Measurements from ENCODE around the gene ACOT7. TPM values are rescaled to one million over a fixed set of nuclear protein-coding genes. Genes with fewer than 3 reads are reported as not detected.
"Not testable (repeated sequence)": the region's sequence is repeated elsewhere in the genome, so short reads cannot be mapped to it uniquely, and the experiment has no call there.

Gene ACOT7
- total RNA-seq, 1 experiment from 2014 or later, result 165 TPM

DNA sequence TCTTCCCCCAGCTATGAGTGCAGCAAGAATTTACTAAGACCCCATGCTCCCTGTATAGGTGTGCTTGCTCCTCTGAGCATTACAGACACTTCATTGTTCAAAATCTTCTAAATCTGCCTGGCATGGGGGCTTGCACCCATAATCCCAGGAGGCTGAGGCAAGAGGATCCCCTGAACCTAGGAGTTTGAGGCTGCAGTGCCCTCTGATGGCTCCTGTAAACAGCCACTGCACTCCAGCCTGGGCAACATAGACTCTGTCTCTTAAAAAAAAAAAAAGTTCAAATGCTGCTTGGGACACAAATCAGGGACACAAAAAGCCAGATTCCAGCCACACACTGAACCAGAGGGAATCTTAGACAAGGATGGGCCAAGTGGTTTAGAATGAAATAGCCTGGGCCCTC is 3.4 kb upstream of the ACOT7 start:
- Histone ChIP-seq H3K9ac (ENCODE audit: low read length) (no peak overlapping the region), H2AFZ (ENCODE audit: low read length) (no peak overlapping the region), H4K20me1 (ENCODE audit: low read length) (peaks cover 8% of the 10 kb centered on the region), H3F3A (ENCODE audit: low read length, unreplicated experiment) (no peaks in the 10 kb centered on the region), H3K9me2 (replicated peaks; ENCODE audit: low read length) (no peaks in the 10 kb centered on the region), H3K9me3 (ENCODE audit: low read length) (no peaks in the 10 kb centered on the region), H3K27ac (ENCODE audit: low read length) (no peak overlapping the region), H3K79me2 (ENCODE audit: low read length) (peaks cover 13% of the 10 kb centered on the region), H3K4me1 (ENCODE audit: insufficient read depth, low read length) (peaks cover 13% of the 10 kb centered on the region), H3K4me3 (ENCODE audit: low read length) (no peak overlapping the region), H3K27me3 (ENCODE audit: low read length) (no peaks in the 10 kb centered on the region), H3K36me3 (ENCODE audit: low read depth, low read length) (no peaks in the 10 kb centered on the region), H3K4me2 (ENCODE audit: low read length) (no peak overlapping the region)
- intact Hi-C loops (cut with micrococcal nuclease), result loop anchor here (1.0 kb wide), 1 partner anchor 34 kb away; no protein-coding TSS in a partner anchor
- DNase-seq, result peak; percentile 45
- no peak for ATAC-seq
- BruUV-seq (replicated peaks), result no TSS peak
- no peak for TF ChIP-seq EZH2 (IDR thresholded peaks at IDR 0.05; ENCODE audit: low read length, unreplicated experiment)
- TF ChIP-seq, protein P1, sequence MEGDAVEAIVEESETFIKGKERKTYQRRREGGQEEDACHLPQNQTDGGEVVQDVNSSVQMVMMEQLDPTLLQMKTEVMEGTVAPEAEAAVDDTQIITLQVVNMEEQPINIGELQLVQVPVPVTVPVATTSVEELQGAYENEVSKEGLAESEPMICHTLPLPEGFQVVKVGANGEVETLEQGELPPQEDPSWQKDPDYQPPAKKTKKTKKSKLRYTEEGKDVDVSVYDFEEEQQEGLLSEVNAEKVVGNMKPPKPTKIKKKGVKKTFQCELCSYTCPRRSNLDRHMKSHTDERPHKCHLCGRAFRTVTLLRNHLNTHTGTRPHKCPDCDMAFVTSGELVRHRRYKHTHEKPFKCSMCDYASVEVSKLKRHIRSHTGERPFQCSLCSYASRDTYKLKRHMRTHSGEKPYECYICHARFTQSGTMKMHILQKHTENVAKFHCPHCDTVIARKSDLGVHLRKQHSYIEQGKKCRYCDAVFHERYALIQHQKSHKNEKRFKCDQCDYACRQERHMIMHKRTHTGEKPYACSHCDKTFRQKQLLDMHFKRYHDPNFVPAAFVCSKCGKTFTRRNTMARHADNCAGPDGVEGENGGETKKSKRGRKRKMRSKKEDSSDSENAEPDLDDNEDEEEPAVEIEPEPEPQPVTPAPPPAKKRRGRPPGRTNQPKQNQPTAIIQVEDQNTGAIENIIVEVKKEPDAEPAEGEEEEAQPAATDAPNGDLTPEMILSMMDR (conservative IDR thresholded peaks at IDR 0.05; ENCODE audit: low read depth, low read length), result peak; percentile 69
- CTCF ChIA-PET, result interaction anchor here (1.1 kb wide), 1 partner anchor 34 kb away, joined by 3 read pairs; no protein-coding TSS in a partner anchor
- POLR2A ChIA-PET (ENCODE audit: unreplicated experiment), result interaction anchor here (0.6 kb wide), 1 partner anchor 13 kb away, joined by 32 read pairs; no protein-coding TSS in a partner anchor

DNA sequence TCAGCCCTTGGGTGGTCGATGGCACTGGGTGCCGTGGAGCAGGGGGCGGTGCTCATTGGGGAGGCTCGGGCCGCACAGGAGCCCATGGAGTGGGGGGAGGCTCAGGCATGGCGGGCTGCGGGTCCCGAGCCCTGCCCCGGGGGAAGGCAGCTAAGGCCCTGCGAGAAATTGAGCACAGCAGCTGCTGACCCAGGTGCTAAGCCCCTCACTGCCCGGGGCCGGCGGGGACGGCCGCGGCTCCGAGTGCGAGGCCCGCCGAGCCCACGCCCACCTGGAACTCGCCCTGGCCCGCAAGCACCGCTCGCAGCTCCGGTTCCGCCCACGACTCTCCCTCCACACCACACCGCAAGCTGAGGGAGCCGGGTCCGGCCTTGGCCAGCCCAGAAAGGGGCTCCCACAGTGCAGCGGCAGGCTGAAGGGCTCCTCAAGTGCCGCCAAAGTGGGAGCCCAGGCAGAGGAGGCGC is 2.2 kb upstream of the ACOT7 start:
- intact Hi-C loops (cut with micrococcal nuclease); BruUV-seq (replicated peaks); H3K9me3 ChIP-seq (ENCODE audit: low read length): not testable (repeated sequence)

DNA sequence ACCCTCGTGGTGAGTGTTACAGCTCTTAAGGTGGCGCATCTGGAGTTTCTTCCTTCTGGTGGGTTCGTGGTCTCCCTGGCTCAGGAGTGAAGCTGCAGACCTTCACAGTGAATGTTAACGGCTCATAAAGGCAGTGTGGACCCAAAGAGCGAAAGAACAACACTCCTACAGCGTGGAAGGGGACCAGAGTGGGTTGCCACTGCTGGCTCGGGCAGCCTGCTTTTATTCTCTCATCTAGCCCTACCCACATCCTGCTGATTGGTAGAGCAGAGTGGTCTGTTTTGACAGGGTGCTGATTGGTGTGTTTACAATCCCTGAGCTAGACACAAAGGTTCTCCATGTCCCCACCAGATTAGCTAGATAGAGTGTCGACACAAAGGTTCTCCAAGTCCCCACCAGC is 1.6 kb upstream of the ACOT7 start:
- H2AFZ ChIP-seq (ENCODE audit: low read length); H3K9me2 ChIP-seq (replicated peaks; ENCODE audit: low read length); CTCF ChIA-PET; DNase-seq; H3F3A ChIP-seq (ENCODE audit: low read length, unreplicated experiment); H3K27me3 ChIP-seq (ENCODE audit: low read length); ATAC-seq; POLR2A ChIA-PET (ENCODE audit: unreplicated experiment); H3K9me3 ChIP-seq (ENCODE audit: low read length); H3K4me3 ChIP-seq (ENCODE audit: low read length); intact Hi-C loops (cut with micrococcal nuclease); H3K4me2 ChIP-seq (ENCODE audit: low read length); H3K27ac ChIP-seq (ENCODE audit: low read length); BruUV-seq (replicated peaks); H3K36me3 ChIP-seq (ENCODE audit: low read depth, low read length); H3K9ac ChIP-seq (ENCODE audit: low read length): not testable (repeated sequence)
- Histone ChIP-seq H3K4me1 (ENCODE audit: insufficient read depth, low read length) (peaks cover 17% of the 10 kb centered on the region), H3K79me2 (ENCODE audit: low read length) (peaks cover 31% of the 10 kb centered on the region), H4K20me1 (ENCODE audit: low read length) (peaks cover 16% of the 10 kb centered on the region)

More for the DNA sequence above, 2.2 kb upstream of the ACOT7 start:
- H3K9ac ChIP-seq (ENCODE audit: low read length); ATAC-seq; DNase-seq; H3K9me2 ChIP-seq (replicated peaks; ENCODE audit: low read length); H3K27me3 ChIP-seq (ENCODE audit: low read length); H3K27ac ChIP-seq (ENCODE audit: low read length); H3K36me3 ChIP-seq (ENCODE audit: low read depth, low read length); H3K4me2 ChIP-seq (ENCODE audit: low read length); H2AFZ ChIP-seq (ENCODE audit: low read length); H3K4me3 ChIP-seq (ENCODE audit: low read length); H3F3A ChIP-seq (ENCODE audit: low read length, unreplicated experiment): not testable (repeated sequence)
- ChIA-PET POLR2A (ENCODE audit: unreplicated experiment) (interaction anchor here (0.6 kb wide), 1 partner anchor 185 kb away, joined by 3 read pairs; no protein-coding TSS in a partner anchor), CTCF (interaction anchor here (1.1 kb wide), 1 partner anchor 33 kb away, joined by 3 read pairs; no protein-coding TSS in a partner anchor)
- H3K4me1 ChIP-seq (ENCODE audit: insufficient read depth, low read length), result peaks cover 17% of the 10 kb centered on the region
- H3K79me2 ChIP-seq (ENCODE audit: low read length), result peaks cover 25% of the 10 kb centered on the region
- H4K20me1 ChIP-seq (ENCODE audit: low read length), result peaks cover 16% of the 10 kb centered on the region

Data from PC-3 (cell line).